ENCODE measurements around the gene OSER1.

GRCh38 chr20:44206132-44206531 is 4.4 kb downstream of the OSER1 start:
- TF ChIP-seq POLR2A (IDR thresholded peaks at IDR 0.05) = no peak
- no peak for TF ChIP-seq CTCF (IDR thresholded peaks at IDR 0.05)

Measured in Peyer's patch (tissue), 4 donors.